Stimulated activated effector memory CD8-positive, alpha-beta T cell treated with anti-CD3 and anti-CD28 coated beads, Interleukin-12 subunit alpha, Interleukin-12 subunit beta, amount 100 ng/mL, for 72 hours (primary cell): ENCODE measurements around the gene TRMU.

Source experiments
- ATAC-seq: fragments of 150-1000 bp; cut with Tn5 transposase; 2 replicates; pipeline ENCODE4 v1.10.0; 2021
- DNase-seq, 2 donors: peaks; one replicate each; pipeline ENCODE4 v3.0.0; 2021 to 2022; ENCODE audit warnings: low spot score in 2 of 2
- H3K27ac Mint-ChIP-seq: one replicate; pipeline ENCODE4 v1.8.0; 2022; ENCODE audit warnings: mild to moderate bottlenecking, mixed read lengths
- H3K36me3 Mint-ChIP-seq: one replicate; pipeline ENCODE4 v1.8.0; 2022; ENCODE audit warnings: mild to moderate bottlenecking, mixed read lengths
- H3K4me1 Mint-ChIP-seq: one replicate; pipeline ENCODE4 v1.8.0; 2022; ENCODE audit warnings: mixed read lengths
- H3K4me3 Mint-ChIP-seq: one replicate; pipeline ENCODE4 v1.8.0; 2022; ENCODE audit warnings: mild to moderate bottlenecking, mixed read lengths
- H3K9me3 Mint-ChIP-seq: one replicate; pipeline ENCODE4 v1.8.0; 2022; ENCODE audit warnings: mixed read lengths

Gene TRMU

GRCh38 chr22:46376111-46376510 is 40.6 kb downstream of the TRMU start:
- no peak for DNase-seq
- Mint-ChIP-seq H3K4me3 (no peak overlapping the region), H3K9me3 (peaks cover 4% of the 10 kb centered on the region), H3K36me3 (no peaks in the 10 kb centered on the region), H3K27ac (peak overlapping the region; percentile 64), H3K4me1 (peaks cover 35% of the 10 kb centered on the region)
- ATAC-seq = no peak

DNA sequence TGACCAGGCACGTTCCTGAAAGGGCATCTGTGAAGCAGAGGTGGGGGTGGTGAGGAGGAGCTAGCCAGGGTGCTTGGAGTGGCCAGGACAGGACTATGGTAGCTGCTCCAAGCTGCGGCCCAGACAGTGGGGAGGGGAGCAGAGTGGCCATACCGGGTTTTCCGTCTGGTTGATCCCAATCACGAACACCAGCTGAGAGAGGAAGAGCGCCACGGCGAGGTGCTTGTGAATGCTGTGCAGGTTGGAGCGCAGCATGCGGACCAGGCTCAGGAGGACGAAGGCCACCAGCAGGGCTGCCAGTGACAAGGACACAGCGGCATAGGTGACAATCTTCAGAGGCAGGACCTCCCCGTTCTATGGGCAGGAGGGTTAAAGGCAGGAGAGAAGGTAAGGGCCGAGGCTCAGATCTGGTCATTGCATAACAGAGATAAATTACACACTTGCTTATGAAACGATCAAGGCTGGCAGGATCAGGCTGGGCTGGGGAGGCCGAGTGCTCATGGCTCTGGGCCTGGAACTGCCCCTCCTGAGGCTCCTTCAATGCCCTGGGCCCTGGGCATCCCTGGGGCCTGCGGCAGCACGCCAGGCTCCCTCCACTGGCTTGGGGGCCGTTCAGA is 41.5 kb downstream of the TRMU start:
- ATAC-seq = no peak
- Mint-ChIP-seq H3K27ac (no peak overlapping the region), H3K36me3 (no peaks in the 10 kb centered on the region), H3K4me1 (peaks cover 26% of the 10 kb centered on the region), H3K4me3 (no peak overlapping the region), H3K9me3 (peaks cover 4% of the 10 kb centered on the region)
- no peak for DNase-seq

DNA sequence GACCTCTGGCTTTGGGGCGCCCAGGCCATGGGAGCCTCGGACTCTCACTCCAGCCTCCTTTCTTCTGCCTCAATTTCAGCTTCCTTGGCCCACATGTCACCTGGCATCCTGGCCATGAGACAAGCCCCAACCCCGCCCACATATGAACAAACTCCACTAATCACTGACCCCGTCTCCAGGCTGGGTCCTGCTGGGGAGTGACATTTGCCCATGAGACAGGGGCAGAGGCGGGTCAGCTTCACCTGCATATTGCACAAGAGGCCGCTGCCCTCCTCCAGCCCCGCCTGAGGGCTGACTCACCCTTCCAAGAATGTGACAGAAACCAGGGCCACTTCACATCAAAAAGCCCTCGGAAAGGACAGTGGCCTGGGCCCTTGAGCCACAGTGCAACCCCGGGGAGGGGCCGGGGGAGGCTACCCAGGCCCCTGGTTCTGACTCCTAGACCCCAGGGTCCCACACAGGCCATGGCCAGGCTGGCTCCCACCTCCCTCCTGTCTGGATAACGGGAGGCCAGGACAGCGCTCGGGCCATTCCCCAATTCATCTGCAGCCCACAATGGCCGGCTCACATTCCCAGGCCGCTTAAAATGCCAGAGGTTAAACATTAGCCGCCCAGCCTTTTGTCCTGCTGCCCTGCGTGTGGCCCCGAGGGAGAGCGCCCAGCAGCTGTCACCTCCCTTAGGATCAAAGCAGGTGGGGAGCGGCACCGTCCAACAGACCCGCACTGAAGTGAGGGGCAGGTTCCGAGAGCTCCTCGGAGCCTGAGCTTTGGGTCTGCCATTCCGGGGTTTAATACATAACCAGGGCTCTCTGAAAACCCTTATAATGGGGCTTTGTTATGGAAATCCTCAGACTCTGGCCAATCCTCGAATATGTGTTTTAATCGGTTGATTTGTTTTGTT is 42.3 kb downstream of the TRMU start:
- Mint-ChIP-seq H3K4me3 (no peak overlapping the region), H3K36me3 (no peaks in the 10 kb centered on the region), H3K9me3 (peaks cover 4% of the 10 kb centered on the region), H3K27ac (no peak overlapping the region), H3K4me1 (peaks cover 19% of the 10 kb centered on the region)
- ATAC-seq (no peak), DNase-seq (no peak)

DNA sequence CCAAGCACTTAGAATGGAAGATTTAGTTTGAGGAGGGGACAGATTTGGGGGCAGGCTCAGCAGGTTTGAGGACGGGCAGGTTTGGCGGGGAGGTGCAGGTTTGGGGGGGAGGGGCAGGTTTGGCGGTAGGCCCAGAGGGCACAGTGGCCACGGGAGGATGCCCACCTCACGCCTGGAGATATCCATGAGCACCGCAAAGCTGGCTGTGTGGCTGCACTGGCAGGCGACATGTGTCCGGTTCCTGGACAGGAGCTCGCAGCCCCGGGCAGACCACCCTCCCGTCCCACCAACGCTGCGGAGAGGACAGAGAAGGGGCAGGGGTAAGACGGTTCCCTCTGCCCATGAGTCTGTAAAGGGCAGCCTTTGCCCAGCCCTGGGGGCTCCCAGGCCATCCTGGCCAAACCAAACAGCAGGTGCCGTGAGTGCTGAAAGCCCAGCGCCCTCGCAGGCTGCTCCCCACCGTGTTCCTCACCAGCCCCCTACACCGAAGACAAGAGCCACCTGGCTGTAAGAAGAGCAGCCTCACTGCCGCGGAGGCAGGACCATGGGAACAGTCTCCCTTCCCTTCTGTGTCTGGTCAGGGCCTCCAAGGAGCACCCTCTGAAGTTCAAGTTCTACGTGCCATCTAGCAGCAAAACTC is 43.0 kb downstream of the TRMU start:
- no peak overlapping the region for H3K4me3 Mint-ChIP-seq
- H3K36me3 Mint-ChIP-seq = no peaks in the 10 kb centered on the region

GRCh38 chr22:46379066-46379930 is 43.8 kb downstream of the TRMU start:
- Mint-ChIP-seq H3K9me3 (peaks cover 4% of the 10 kb centered on the region), H3K36me3 (no peaks in the 10 kb centered on the region), H3K27ac (no peak overlapping the region), H3K4me3 (no peak overlapping the region), H3K4me1 (peaks cover 7% of the 10 kb centered on the region)
- DNase-seq = no peak
- ATAC-seq = no peak

More for the DNA sequence above, 43.0 kb downstream of the TRMU start:
- Mint-ChIP-seq H3K27ac (no peak overlapping the region), H3K9me3 (peaks cover 4% of the 10 kb centered on the region), H3K4me1 (peaks cover 14% of the 10 kb centered on the region)
- DNase-seq = no peak
- no peak for ATAC-seq

GRCh38 chr22:46380069-46380468 is 44.6 kb downstream of the TRMU start:
- Mint-ChIP-seq H3K4me3 (no peak overlapping the region), H3K36me3 (no peaks in the 10 kb centered on the region), H3K4me1 (peaks cover 3% of the 10 kb centered on the region), H3K27ac (no peak overlapping the region), H3K9me3 (peaks cover 4% of the 10 kb centered on the region)
- no peak for ATAC-seq
- no peak for DNase-seq

- DNase-seq = no peak
Measured at GRCh38 chr22:46380581-46380980, 45.1 kb downstream of the TRMU start.

GRCh38 chr22:46381142-46381541 is 45.6 kb downstream of the TRMU start:
- H3K27ac Mint-ChIP-seq = no peak overlapping the region
- H3K4me3 Mint-ChIP-seq = no peak overlapping the region
- DNase-seq = no peak
- no peaks in the 10 kb centered on the region for H3K36me3 Mint-ChIP-seq
- H3K9me3 Mint-ChIP-seq = no peaks in the 10 kb centered on the region
- H3K4me1 Mint-ChIP-seq = no peaks in the 10 kb centered on the region
- no peak for ATAC-seq

More at GRCh38 chr22:46380581-46380980, 45.1 kb downstream of the TRMU start:
- no peak overlapping the region for H3K27ac Mint-ChIP-seq
- H3K4me3 Mint-ChIP-seq = no peak overlapping the region
- H3K9me3 Mint-ChIP-seq = peaks cover 4% of the 10 kb centered on the region
- H3K36me3 Mint-ChIP-seq = no peaks in the 10 kb centered on the region
- ATAC-seq = no peak
- H3K4me1 Mint-ChIP-seq = no peaks in the 10 kb centered on the region

DNA sequence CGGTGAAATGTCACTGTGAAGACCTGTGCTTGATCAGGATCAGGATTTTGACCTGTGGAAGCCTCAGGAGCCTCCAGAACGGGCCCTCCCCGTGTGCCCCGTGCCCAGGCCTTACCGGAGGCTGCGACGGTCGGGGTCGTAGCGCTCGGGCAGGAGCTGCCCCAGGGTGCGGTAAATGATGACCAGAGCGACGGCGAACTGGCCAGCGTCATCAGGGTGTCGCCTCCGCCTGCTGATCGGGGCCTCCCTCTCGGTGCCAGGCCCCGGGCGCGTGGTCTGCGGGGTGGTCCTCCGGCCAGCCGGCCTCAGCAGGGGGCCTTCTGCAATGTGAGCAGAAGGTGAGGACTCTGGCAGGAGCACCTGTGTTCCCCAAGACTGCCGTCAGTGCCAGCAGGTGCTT is 46.2 kb downstream of the TRMU start:
- Mint-ChIP-seq H3K27ac (no peak overlapping the region), H3K4me1 (no peaks in the 10 kb centered on the region), H3K36me3 (no peaks in the 10 kb centered on the region), H3K9me3 (no peaks in the 10 kb centered on the region), H3K4me3 (no peak overlapping the region)
- no peak for DNase-seq
- no peak for ATAC-seq

- ATAC-seq (no peak), DNase-seq (no peak)
- H3K4me3 Mint-ChIP-seq = no peak overlapping the region
- no peaks in the 10 kb centered on the region for H3K4me1 Mint-ChIP-seq
- no peaks in the 10 kb centered on the region for H3K36me3 Mint-ChIP-seq
- H3K27ac Mint-ChIP-seq = no peak overlapping the region
- no peaks in the 10 kb centered on the region for H3K9me3 Mint-ChIP-seq
Measured at GRCh38 chr22:46382524-46382923, 47.0 kb downstream of the TRMU start.

- ATAC-seq = no peak
- no peaks in the 10 kb centered on the region for H3K36me3 Mint-ChIP-seq
- no peaks in the 10 kb centered on the region for H3K4me1 Mint-ChIP-seq
- no peak overlapping the region for H3K4me3 Mint-ChIP-seq
- H3K9me3 Mint-ChIP-seq = no peaks in the 10 kb centered on the region
- no peak for DNase-seq
- H3K27ac Mint-ChIP-seq = no peak overlapping the region
Measured at GRCh38 chr22:46386312-46386711, 50.8 kb downstream of the TRMU start.

DNA sequence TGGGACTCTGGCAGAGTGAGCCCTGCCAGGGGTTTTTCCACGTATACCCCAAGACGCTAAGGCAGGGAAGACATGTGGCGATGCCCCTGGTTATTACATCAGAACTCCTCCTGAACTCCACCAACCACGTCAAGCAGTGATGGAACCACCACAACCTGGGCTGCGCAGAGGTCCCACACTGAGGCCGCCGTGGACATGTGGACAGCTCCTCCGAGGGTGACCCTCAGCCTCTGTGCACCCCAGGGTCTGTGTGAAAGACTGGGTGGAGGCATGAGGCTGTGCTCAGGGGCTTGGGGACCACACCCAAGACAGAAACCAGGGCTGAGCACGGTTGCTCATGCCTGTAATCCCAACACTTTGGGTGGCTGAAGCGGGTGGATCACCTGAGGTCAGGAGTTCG is 52.2 kb downstream of the TRMU start:
- H3K4me3 Mint-ChIP-seq = no peak overlapping the region
- H3K27ac Mint-ChIP-seq = no peak overlapping the region
- no peaks in the 10 kb centered on the region for H3K4me1 Mint-ChIP-seq
- DNase-seq (no peak), ATAC-seq (no peak)
- H3K36me3 Mint-ChIP-seq = no peaks in the 10 kb centered on the region
- no peaks in the 10 kb centered on the region for H3K9me3 Mint-ChIP-seq

- no peaks in the 10 kb centered on the region for H3K9me3 Mint-ChIP-seq
- H3K36me3 Mint-ChIP-seq = no peaks in the 10 kb centered on the region
- ATAC-seq (no peak), DNase-seq (no peak)
- no peak overlapping the region for H3K27ac Mint-ChIP-seq
- no peak overlapping the region for H3K4me3 Mint-ChIP-seq
- peaks cover 2% of the 10 kb centered on the region for H3K4me1 Mint-ChIP-seq
Measured at GRCh38 chr22:46388647-46389046, 53.1 kb downstream of the TRMU start.

GRCh38 chr22:46389081-46389480 is 53.6 kb downstream of the TRMU start:
- DNase-seq = no peak
- Mint-ChIP-seq H3K9me3 (no peaks in the 10 kb centered on the region), H3K4me1 (peaks cover 6% of the 10 kb centered on the region), H3K36me3 (no peaks in the 10 kb centered on the region), H3K4me3 (no peak overlapping the region), H3K27ac (no peak overlapping the region)
- no peak for ATAC-seq

GRCh38 chr22:46390105-46390651 is 54.7 kb downstream of the TRMU start:
- H3K9me3 Mint-ChIP-seq = no peaks in the 10 kb centered on the region

More at GRCh38 chr22:46390105-46390651, 54.7 kb downstream of the TRMU start:
- H3K27ac Mint-ChIP-seq = no peak overlapping the region
- H3K4me3 Mint-ChIP-seq = no peak overlapping the region
- no peaks in the 10 kb centered on the region for H3K36me3 Mint-ChIP-seq
- no peak for DNase-seq
- ATAC-seq = no peak
- H3K4me1 Mint-ChIP-seq = peaks cover 7% of the 10 kb centered on the region
